ENCODE results near the gene STIP1. TPM values are rescaled to one million over a fixed set of nuclear protein-coding genes. Genes with fewer than 3 reads are reported as not detected.
A peak's percentile ranks its signal among the peaks of the same experiment; 100 is the strongest.

STIP1 gene
- total RNA-seq, 1 donor from 2014 or later: 108 TPM

- Mint-ChIP-seq H3K9me3 (ENCODE audit: low read depth) (no peaks in the 10 kb centered on the region), H3K4me3 (ENCODE audit: unreplicated experiment) (no peak overlapping the region), H3K4me1 (ENCODE audit: low read depth) (peaks cover 3% of the 10 kb centered on the region), H3K36me3 (ENCODE audit: low read depth) (no peaks in the 10 kb centered on the region), H3K27ac (ENCODE audit: unreplicated experiment) (no peak overlapping the region), H3K27me3 (ENCODE audit: low read depth) (peaks cover 4% of the 10 kb centered on the region)
- TF ChIP-seq CTCF (IDR thresholded peaks at IDR 0.05): peak; percentile 55
- no peak for DNase-seq (ENCODE audit: low spot score)
These were observed 36.9 kb upstream of the STIP1 start for GRCh38 chr11:64148917-64149617.

GRCh38 chr11:64150051-64150450, 35.9 kb upstream of the STIP1 start:
- Mint-ChIP-seq H3K9me3 (ENCODE audit: low read depth) (no peaks in the 10 kb centered on the region), H3K36me3 (ENCODE audit: low read depth) (no peaks in the 10 kb centered on the region), H3K4me1 (ENCODE audit: low read depth) (peaks cover 3% of the 10 kb centered on the region), H3K4me3 (ENCODE audit: unreplicated experiment) (no peak overlapping the region), H3K27me3 (ENCODE audit: low read depth) (peaks cover 7% of the 10 kb centered on the region), H3K27ac (ENCODE audit: unreplicated experiment) (no peak overlapping the region)
- DNase-seq (ENCODE audit: low spot score): no peak
- TF ChIP-seq CTCF (IDR thresholded peaks at IDR 0.05): no peak

- no peak for TF ChIP-seq CTCF (IDR thresholded peaks at IDR 0.05)
- peaks cover 3% of the 10 kb centered on the region for H3K4me1 Mint-ChIP-seq (ENCODE audit: low read depth)
- no peak overlapping the region for H3K4me3 Mint-ChIP-seq (ENCODE audit: unreplicated experiment)
- H3K36me3 Mint-ChIP-seq (ENCODE audit: low read depth): no peaks in the 10 kb centered on the region
- no peak for DNase-seq (ENCODE audit: low spot score)
- peaks cover 7% of the 10 kb centered on the region for H3K27me3 Mint-ChIP-seq (ENCODE audit: low read depth)
- H3K9me3 Mint-ChIP-seq (ENCODE audit: low read depth): no peaks in the 10 kb centered on the region
- H3K27ac Mint-ChIP-seq (ENCODE audit: unreplicated experiment): no peak overlapping the region
These were observed 35.3 kb upstream of the STIP1 start for GRCh38 chr11:64150481-64151239.

GRCh38 chr11:64151337-64151736, 34.6 kb upstream of the STIP1 start:
- no peak for DNase-seq (ENCODE audit: low spot score)
- peaks cover 7% of the 10 kb centered on the region for H3K27me3 Mint-ChIP-seq (ENCODE audit: low read depth)
- no peak for TF ChIP-seq CTCF (IDR thresholded peaks at IDR 0.05)
- H3K4me3 Mint-ChIP-seq (ENCODE audit: unreplicated experiment): no peak overlapping the region
- no peaks in the 10 kb centered on the region for H3K36me3 Mint-ChIP-seq (ENCODE audit: low read depth)
- H3K27ac Mint-ChIP-seq (ENCODE audit: unreplicated experiment): no peak overlapping the region
- no peaks in the 10 kb centered on the region for H3K9me3 Mint-ChIP-seq (ENCODE audit: low read depth)
- H3K4me1 Mint-ChIP-seq (ENCODE audit: low read depth): peaks cover 3% of the 10 kb centered on the region

GRCh38 chr11:64152841-64153691, 32.9 kb upstream of the STIP1 start:
- no peaks in the 10 kb centered on the region for H3K9me3 Mint-ChIP-seq (ENCODE audit: low read depth)
- no peak for DNase-seq (ENCODE audit: low spot score)

More at GRCh38 chr11:64152841-64153691, 32.9 kb upstream of the STIP1 start:
- Mint-ChIP-seq H3K27ac (ENCODE audit: unreplicated experiment) (no peak overlapping the region), H3K36me3 (ENCODE audit: low read depth) (no peaks in the 10 kb centered on the region), H3K4me3 (ENCODE audit: unreplicated experiment) (no peak overlapping the region), H3K4me1 (ENCODE audit: low read depth) (peaks cover 3% of the 10 kb centered on the region), H3K27me3 (ENCODE audit: low read depth) (peaks cover 7% of the 10 kb centered on the region)
- peak; percentile 98 for TF ChIP-seq CTCF (IDR thresholded peaks at IDR 0.05)
